HL-60 (cell line): Measurements from ENCODE around the gene LDHB.
"Not testable (repeated sequence)": the region's sequence is repeated elsewhere in the genome, so short reads cannot be mapped to it uniquely, and the experiment has no call there.

Source experiments
- DNase-seq, 2 experiments: peaks; one replicate each; pipeline ENCODE4 v3.0.0-alpha.2; 2010 to 2020; ENCODE audit warnings: low read depth in 1 of 2, low spot score in 1 of 2
- H3K27ac ChIP-seq: fragments of 250-450 bp; sonication (Bioruptor Pico); replicated peaks from 2 replicates; pipeline ENCODE4 v1.5.1; 2020; ENCODE audit warnings: mild to moderate bottlenecking, moderate library complexity
- H3K27me3 ChIP-seq: fragments of 250-450 bp; sonication (Bioruptor Pico); 2 replicates; pipeline ENCODE4 v1.5.1; 2021; ENCODE audit warnings: mild to moderate bottlenecking, moderate library complexity; ENCODE audit not compliant: insufficient read depth, poor library complexity, severe bottlenecking
- H3K4me3 ChIP-seq: replicated peaks from 2 replicates; pipeline ENCODE4 v1.5.1; 2011; ENCODE audit warnings: mild to moderate bottlenecking, control low read depth, low read length; ENCODE audit not compliant: insufficient read depth
- GABPA ChIP-seq: IDR thresholded peaks from 2 replicates; pipeline ENCODE4 v1.6.1; 2012; ENCODE audit warnings: low read depth
- POLR2AphosphoS5 ChIP-seq: IDR thresholded peaks from 2 replicates; pipeline ENCODE4 v1.6.1; 2012; ENCODE audit warnings: low read depth
- SPI1 ChIP-seq: IDR thresholded peaks from 2 replicates; pipeline ENCODE4 v1.6.1; 2012; ENCODE audit warnings: low read depth, mild to moderate bottlenecking, borderline replicate concordance
- TF ChIP-seq, protein P1 (sequence below): IDR thresholded peaks from 2 replicates; pipeline ENCODE4 v1.6.1; 2012; ENCODE audit warnings: low read depth; ENCODE audit not compliant: insufficient replicate concordance
- TF ChIP-seq, protein P2 (sequence below): IDR thresholded peaks from one replicate; pipeline ENCODE4 v1.5.1; 2011; ENCODE audit warnings: low read length, control low read depth, inconsistent platforms; ENCODE audit not compliant: insufficient read depth

Gene LDHB

GRCh38 chr12:21676776-21677175, 19.1 kb upstream of the LDHB start:
- no peak for DNase-seq
- no peak overlapping the region for H3K4me3 ChIP-seq
- TF ChIP-seq SPI1 (no peak), POLR2AphosphoS5 (no peak), GABPA (no peak)
- TF ChIP-seq, protein P1, sequence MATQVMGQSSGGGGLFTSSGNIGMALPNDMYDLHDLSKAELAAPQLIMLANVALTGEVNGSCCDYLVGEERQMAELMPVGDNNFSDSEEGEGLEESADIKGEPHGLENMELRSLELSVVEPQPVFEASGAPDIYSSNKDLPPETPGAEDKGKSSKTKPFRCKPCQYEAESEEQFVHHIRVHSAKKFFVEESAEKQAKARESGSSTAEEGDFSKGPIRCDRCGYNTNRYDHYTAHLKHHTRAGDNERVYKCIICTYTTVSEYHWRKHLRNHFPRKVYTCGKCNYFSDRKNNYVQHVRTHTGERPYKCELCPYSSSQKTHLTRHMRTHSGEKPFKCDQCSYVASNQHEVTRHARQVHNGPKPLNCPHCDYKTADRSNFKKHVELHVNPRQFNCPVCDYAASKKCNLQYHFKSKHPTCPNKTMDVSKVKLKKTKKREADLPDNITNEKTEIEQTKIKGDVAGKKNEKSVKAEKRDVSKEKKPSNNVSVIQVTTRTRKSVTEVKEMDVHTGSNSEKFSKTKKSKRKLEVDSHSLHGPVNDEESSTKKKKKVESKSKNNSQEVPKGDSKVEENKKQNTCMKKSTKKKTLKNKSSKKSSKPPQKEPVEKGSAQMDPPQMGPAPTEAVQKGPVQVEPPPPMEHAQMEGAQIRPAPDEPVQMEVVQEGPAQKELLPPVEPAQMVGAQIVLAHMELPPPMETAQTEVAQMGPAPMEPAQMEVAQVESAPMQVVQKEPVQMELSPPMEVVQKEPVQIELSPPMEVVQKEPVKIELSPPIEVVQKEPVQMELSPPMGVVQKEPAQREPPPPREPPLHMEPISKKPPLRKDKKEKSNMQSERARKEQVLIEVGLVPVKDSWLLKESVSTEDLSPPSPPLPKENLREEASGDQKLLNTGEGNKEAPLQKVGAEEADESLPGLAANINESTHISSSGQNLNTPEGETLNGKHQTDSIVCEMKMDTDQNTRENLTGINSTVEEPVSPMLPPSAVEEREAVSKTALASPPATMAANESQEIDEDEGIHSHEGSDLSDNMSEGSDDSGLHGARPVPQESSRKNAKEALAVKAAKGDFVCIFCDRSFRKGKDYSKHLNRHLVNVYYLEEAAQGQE = no peak
- TF ChIP-seq, protein P2, sequence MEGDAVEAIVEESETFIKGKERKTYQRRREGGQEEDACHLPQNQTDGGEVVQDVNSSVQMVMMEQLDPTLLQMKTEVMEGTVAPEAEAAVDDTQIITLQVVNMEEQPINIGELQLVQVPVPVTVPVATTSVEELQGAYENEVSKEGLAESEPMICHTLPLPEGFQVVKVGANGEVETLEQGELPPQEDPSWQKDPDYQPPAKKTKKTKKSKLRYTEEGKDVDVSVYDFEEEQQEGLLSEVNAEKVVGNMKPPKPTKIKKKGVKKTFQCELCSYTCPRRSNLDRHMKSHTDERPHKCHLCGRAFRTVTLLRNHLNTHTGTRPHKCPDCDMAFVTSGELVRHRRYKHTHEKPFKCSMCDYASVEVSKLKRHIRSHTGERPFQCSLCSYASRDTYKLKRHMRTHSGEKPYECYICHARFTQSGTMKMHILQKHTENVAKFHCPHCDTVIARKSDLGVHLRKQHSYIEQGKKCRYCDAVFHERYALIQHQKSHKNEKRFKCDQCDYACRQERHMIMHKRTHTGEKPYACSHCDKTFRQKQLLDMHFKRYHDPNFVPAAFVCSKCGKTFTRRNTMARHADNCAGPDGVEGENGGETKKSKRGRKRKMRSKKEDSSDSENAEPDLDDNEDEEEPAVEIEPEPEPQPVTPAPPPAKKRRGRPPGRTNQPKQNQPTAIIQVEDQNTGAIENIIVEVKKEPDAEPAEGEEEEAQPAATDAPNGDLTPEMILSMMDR = no peak
- no peak overlapping the region for H3K27ac ChIP-seq
- no peaks in the 10 kb centered on the region for H3K27me3 ChIP-seq

GRCh38 chr12:21675641-21676040, 18.0 kb upstream of the LDHB start:
- TF ChIP-seq, protein P2 = no peak
- no peak for TF ChIP-seq POLR2AphosphoS5
- H3K4me3 ChIP-seq = no peak overlapping the region
- no peak overlapping the region for H3K27ac ChIP-seq
- no peak for DNase-seq
- H3K27me3 ChIP-seq = no peaks in the 10 kb centered on the region

- no peak overlapping the region for H3K27ac ChIP-seq
- H3K27me3 ChIP-seq = no peaks in the 10 kb centered on the region
- DNase-seq = no peak
- TF ChIP-seq, protein P2 = no peak
- TF ChIP-seq POLR2AphosphoS5 (no peak), GABPA (no peak), SPI1 (no peak)
- TF ChIP-seq, protein P1 = no peak
- H3K4me3 ChIP-seq = no peak overlapping the region
Observed at GRCh38 chr12:21675096-21675495, 17.5 kb upstream of the LDHB start.

DNA sequence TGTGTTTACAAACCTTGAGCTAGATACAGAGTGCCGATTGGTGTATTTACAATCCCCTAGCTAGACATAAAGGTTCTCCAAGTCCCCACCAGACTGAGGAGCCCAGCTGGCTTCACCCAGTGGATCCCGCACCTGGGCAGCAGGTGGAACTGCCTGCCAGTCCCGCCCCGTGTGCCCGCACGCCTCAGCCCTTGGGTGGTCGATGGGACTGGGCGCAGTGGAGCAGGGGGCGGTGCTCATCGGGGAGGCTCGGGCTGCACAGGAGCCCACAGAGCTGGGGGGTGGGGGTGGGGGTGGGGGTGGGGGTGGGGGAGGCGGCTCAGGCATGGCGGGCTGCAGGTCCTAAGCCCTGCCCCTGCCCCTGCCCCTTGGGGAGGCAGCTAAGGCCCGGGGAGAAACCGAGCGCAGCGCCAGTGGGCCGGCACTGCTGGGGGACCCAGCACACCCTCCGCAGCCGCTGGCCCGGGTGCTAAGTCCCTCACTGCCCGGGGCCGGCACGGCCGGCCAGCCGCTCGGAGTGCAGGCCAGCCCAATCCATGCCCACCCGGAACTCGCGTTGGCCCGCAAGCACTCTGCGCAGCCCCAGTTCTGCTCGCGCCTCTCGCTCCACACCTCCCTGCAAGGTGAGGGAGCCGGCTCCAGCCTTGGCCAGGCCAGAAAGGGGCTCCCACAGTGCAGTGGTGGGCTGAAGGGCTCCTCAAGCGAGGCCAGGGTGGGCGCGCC, 16.3 kb upstream of the LDHB start:
- not testable (repeated sequence) for H3K27ac ChIP-seq, DNase-seq, H3K27me3 ChIP-seq, H3K4me3 ChIP-seq
